Thyroid gland (tissue), 4 donors: ENCODE results near the gene RASA3.

Experiments used
- CTCF ChIP-seq, 6 experiments: fragments of 200-600 bp in 3 of 6; fragments of 450-650 bp in 3 of 6; sonication (generic) in 3 of 6; IDR thresholded peaks; one replicate each; pipeline ENCODE4 v1.5.1; 2016 to 2019; ENCODE audit warnings: antibody characterized with exemption in 6 of 6, mild to moderate bottlenecking in 2 of 6, inconsistent platforms in 1 of 6, moderate library complexity in 1 of 6
- POLR2A ChIP-seq, 2 donors: fragments of 450-650 bp; IDR thresholded peaks; one replicate each; pipeline ENCODE4 v1.6.1; 2017; ENCODE audit warnings: antibody characterized with exemption in 2 of 2, mild to moderate bottlenecking in 2 of 2, moderate library complexity in 1 of 2

GRCh38 chr13:113962386-113962785 is 170.0 kb downstream of the RASA3 start:
- no peak for TF ChIP-seq CTCF (IDR thresholded peaks at IDR 0.05)
- TF ChIP-seq POLR2A (IDR thresholded peaks at IDR 0.05) = no peak
